Spleen (tissue), 7 donors: Measurements from ENCODE around the gene RNF148.

Experiments
- POLR2A ChIP-seq, 3 donors: fragments of 450-650 bp; IDR thresholded peaks; one replicate each; pipeline ENCODE4 v1.5.1; 2017; ENCODE audit warnings: antibody characterized with exemption in 3 of 3, mild to moderate bottlenecking in 1 of 3
- POLR2AphosphoS5 ChIP-seq, 3 donors: sonication (generic); formaldehyde crosslinking; IDR thresholded peaks; one replicate each; pipeline ENCODE4 v1.5.1; 2017; ENCODE audit warnings: antibody characterized with exemption in 3 of 3
- TF ChIP-seq, protein P1 (sequence below), 11 experiments: fragments of 200-600 bp in 7 of 11; fragments of 450-650 bp in 4 of 11; sonication (generic) in 4 of 11; IDR thresholded peaks in 8 of 11; conservative IDR thresholded peaks in 3 of 11; 1 replicate in 7 of 11; 2 replicates in 4 of 11; pipeline versions ENCODE4 v1.4.0 to v1.8.0; 2016 to 2021; ENCODE audit warnings: antibody characterized with exemption in 11 of 11, inconsistent platforms in 4 of 11, mild to moderate bottlenecking in 1 of 11
- donor health status: DM: no; HTN: no; CAD: no; lungs with moderate emphysema.
- donor health status: DM: no; HTN: no; CAD: no.
- donor health status: DM: no; HTN: no; CAD: no.

DNA sequence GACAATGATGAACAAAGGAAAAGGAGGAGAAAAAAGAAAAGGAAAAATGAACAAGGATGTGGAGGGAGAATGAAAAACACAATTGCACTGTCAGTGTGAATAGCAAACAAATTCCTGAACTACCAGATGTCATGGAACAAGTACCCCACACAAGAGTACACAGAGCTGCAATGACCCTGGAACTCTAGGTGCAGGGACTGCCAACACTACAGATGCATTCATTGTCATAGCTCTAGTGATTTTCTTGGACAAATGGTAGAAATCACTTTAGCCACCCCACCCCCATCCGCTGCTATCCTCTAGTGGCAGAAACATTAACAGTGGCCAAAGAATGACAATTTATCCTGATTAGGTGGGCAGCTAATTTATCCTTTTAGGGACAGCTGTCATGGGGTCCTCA is 6.9 kb downstream of the RNF148 start:
- TF ChIP-seq, protein P1, sequence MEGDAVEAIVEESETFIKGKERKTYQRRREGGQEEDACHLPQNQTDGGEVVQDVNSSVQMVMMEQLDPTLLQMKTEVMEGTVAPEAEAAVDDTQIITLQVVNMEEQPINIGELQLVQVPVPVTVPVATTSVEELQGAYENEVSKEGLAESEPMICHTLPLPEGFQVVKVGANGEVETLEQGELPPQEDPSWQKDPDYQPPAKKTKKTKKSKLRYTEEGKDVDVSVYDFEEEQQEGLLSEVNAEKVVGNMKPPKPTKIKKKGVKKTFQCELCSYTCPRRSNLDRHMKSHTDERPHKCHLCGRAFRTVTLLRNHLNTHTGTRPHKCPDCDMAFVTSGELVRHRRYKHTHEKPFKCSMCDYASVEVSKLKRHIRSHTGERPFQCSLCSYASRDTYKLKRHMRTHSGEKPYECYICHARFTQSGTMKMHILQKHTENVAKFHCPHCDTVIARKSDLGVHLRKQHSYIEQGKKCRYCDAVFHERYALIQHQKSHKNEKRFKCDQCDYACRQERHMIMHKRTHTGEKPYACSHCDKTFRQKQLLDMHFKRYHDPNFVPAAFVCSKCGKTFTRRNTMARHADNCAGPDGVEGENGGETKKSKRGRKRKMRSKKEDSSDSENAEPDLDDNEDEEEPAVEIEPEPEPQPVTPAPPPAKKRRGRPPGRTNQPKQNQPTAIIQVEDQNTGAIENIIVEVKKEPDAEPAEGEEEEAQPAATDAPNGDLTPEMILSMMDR (IDR thresholded peaks at IDR 0.05 in 8 of 11, conservative IDR thresholded peaks at IDR 0.05 in 3 of 11) = no peak
- TF ChIP-seq POLR2AphosphoS5 (IDR thresholded peaks at IDR 0.05) (no peak), POLR2A (IDR thresholded peaks at IDR 0.05) (no peak)
